GM12873 (cell line): ENCODE results near the gene MMP12.

Experiments used
- CTCF ChIP-seq: IDR thresholded peaks from 2 replicates; pipeline ENCODE4 v1.5.1; 2012; ENCODE audit warnings: low read depth, mild to moderate bottlenecking, moderate library complexity, low read length, control low read depth; ENCODE audit not compliant: insufficient read depth; ENCODE audit errors: missing control alignments

MMP12 gene

GRCh38 chr11:102843489-102843888 is 31.3 kb downstream of the MMP12 start, which contains the start of gene MMP3:
MMP3 (minus strand) TSS chr11:102843609; CDS start chr11:102843546, 63 bp downstream.
- no peak for TF ChIP-seq CTCF

GRCh38 chr11:102842930-102843329 is 31.9 kb downstream of the MMP12 start:
- TF ChIP-seq CTCF: no peak

GRCh38 chr11:102840018-102840417 is 34.8 kb downstream of the MMP12 start:
- no peak for TF ChIP-seq CTCF

GRCh38 chr11:102837646-102838045 is 37.1 kb downstream of the MMP12 start:
- TF ChIP-seq CTCF: no peak

- no peak for TF ChIP-seq CTCF
These were observed 37.6 kb downstream of the MMP12 start for GRCh38 chr11:102837156-102837555.

GRCh38 chr11:102836290-102836875 is 38.4 kb downstream of the MMP12 start:
- no peak for TF ChIP-seq CTCF

- no peak for TF ChIP-seq CTCF
These were observed 41.1 kb downstream of the MMP12 start for GRCh38 chr11:102833731-102834130.
